GM12878 (cell line): ENCODE data around the gene HOXB3. TPM values are rescaled to one million over a fixed set of nuclear protein-coding genes. Genes with fewer than 3 reads are reported as not detected.

Source experiments
- ATAC-seq: fragments of 200-7000 bp; cut with Tn5 transposase; 3 replicates; pipeline ENCODE4 v1.9.1; 2020; ENCODE audit warnings: mild to moderate bottlenecking, moderate library complexity
- BruUV-seq: library from RNA; stranded (reverse); fragments of 400-500 nt; replicated peaks from 2 replicates; lab custom pipeline; 2021; lab: Mats Ljungman, UMichigan
- CTCF ChIA-PET: fragments of 300-600 bp; sonication (Branson Sonifier 250); formaldehyde crosslinking; extraction: SDS; loops from one replicate; lab custom pipeline; 2021; ENCODE audit warnings: inconsistent platforms; lab: Yijun Ruan, JAX
- POLR2A ChIA-PET: fragments of 350-600 bp; formaldehyde crosslinking; extraction: SDS; loops from one replicate; lab custom pipeline; 2021; ENCODE audit warnings: inconsistent platforms; lab: Charles Lee
- RAD21 ChIA-PET: fragments of 300-600 bp; sonication (Branson Sonifier 250); formaldehyde crosslinking; loops from one replicate; lab custom pipeline; 2023; ENCODE audit warnings: antibody characterized with exemption; ENCODE audit not compliant: unreplicated experiment; lab: Charles Lee
- SMC1A ChIA-PET: fragments of 300-600 bp; sonication (Branson Sonifier 250); formaldehyde crosslinking; loops from one replicate; lab custom pipeline; 2023; ENCODE audit not compliant: unreplicated experiment, uncharacterized antibody; lab: Charles Lee
- DNase-seq: peaks from one replicate; pipeline ENCODE4 v3.0.0-alpha.2; 2011; ENCODE audit warnings: low read depth, low spot score
- FAIRE-seq: peaks from 3 replicates; lab custom pipeline; 2011; peaks lifted over from hg19 to GRCh38; lab: Jason Lieb, UNC
- H2AFZ ChIP-seq: 2 replicates; pipeline ENCODE4 v1.6.0; 2011; ENCODE audit warnings: low read depth, low read length, control low read depth; ENCODE audit not compliant: control insufficient read depth
- H3K27ac ChIP-seq: 2 replicates; pipeline ENCODE4 v1.5.1; 2011; ENCODE audit warnings: control low read depth; ENCODE audit not compliant: control insufficient read depth, insufficient read depth
- H3K27me3 ChIP-seq, 2 experiments: replicated peaks in 1 of 2; 2 replicates each; pipeline versions ENCODE4 v1.6.0 to v1.6.1; 2011; ENCODE audit warnings: low read length in 1 of 2; ENCODE audit not compliant: control insufficient read depth in 2 of 2, insufficient read depth in 2 of 2
- H3K36me3 ChIP-seq, 2 experiments: 2 replicates each; pipeline ENCODE4 v1.5.1; 2011; ENCODE audit warnings: low read length in 1 of 2; ENCODE audit not compliant: control insufficient read depth in 2 of 2, insufficient read depth in 2 of 2
- H3K4me1 ChIP-seq: 2 replicates; pipeline ENCODE4 v1.6.1; 2011; ENCODE audit warnings: mild to moderate bottlenecking, low read length, moderate library complexity, mixed read lengths; ENCODE audit not compliant: control insufficient read depth, insufficient read depth
- H3K4me2 ChIP-seq: 2 replicates; pipeline ENCODE4 v1.6.0; 2011; ENCODE audit warnings: control low read depth; ENCODE audit not compliant: control insufficient read depth, insufficient read depth
- H3K4me3 ChIP-seq: fragments of 200-600 bp; sonication (generic); 2 replicates; pipeline ENCODE4 v1.5.1; 2016
- H3K79me2 ChIP-seq: 2 replicates; pipeline ENCODE4 v1.6.0; 2011; ENCODE audit warnings: low read length; ENCODE audit not compliant: control insufficient read depth, insufficient read depth
- H3K9ac ChIP-seq: 2 replicates; pipeline ENCODE4 v1.8.0; 2011; ENCODE audit warnings: low read length, control low read depth, mixed read lengths; ENCODE audit not compliant: control insufficient read depth, insufficient read depth
- H3K9me3 ChIP-seq: replicated peaks from 3 replicates; pipeline ENCODE4 v1.5.1; 2011; ENCODE audit warnings: mild to moderate bottlenecking, low read length; ENCODE audit not compliant: control insufficient read depth, insufficient read depth
- H4K20me1 ChIP-seq: 2 replicates; pipeline ENCODE4 v1.6.0; 2011; ENCODE audit not compliant: control insufficient read depth, insufficient read depth
- BHLHE40 ChIP-seq, 2 experiments: fragments of 450-650 bp in 1 of 2; IDR thresholded peaks; 2 replicates each; pipeline ENCODE4 v1.6.1; 2011 to 2017; ENCODE audit warnings: low read depth in 2 of 2, borderline replicate concordance in 1 of 2, improper control_type of control experiment in 1 of 2, low read length in 1 of 2, mild to moderate bottlenecking in 1 of 2
- CBFB ChIP-seq: IDR thresholded peaks from 2 replicates; pipeline ENCODE4 v1.6.1; 2016; ENCODE audit warnings: antibody characterized with exemption, low read depth
- E2F8 ChIP-seq: fragments of 450-650 bp; IDR thresholded peaks from 2 replicates; pipeline ENCODE4 v1.6.1; 2018; ENCODE audit warnings: mild to moderate bottlenecking, low read depth, moderate library complexity; ENCODE audit not compliant: partially characterized antibody
- E4F1 ChIP-seq: fragments of 450-650 bp; IDR thresholded peaks from 2 replicates; pipeline ENCODE4 v1.6.1; 2018; ENCODE audit warnings: borderline replicate concordance, mild to moderate bottlenecking; ENCODE audit not compliant: partially characterized antibody
- ESRRA ChIP-seq: IDR thresholded peaks from 2 replicates; pipeline ENCODE4 v1.6.1; 2012; ENCODE audit warnings: mild to moderate bottlenecking, low read length, improper control_type of control experiment
- KLF5 ChIP-seq: fragments of 450-650 bp; IDR thresholded peaks from 2 replicates; pipeline ENCODE4 v1.6.1; 2014; ENCODE audit warnings: mild to moderate bottlenecking; ENCODE audit not compliant: partially characterized antibody
- PML ChIP-seq: IDR thresholded peaks from 2 replicates; pipeline ENCODE4 v1.6.1; 2012; ENCODE audit warnings: low read length, inconsistent platforms
- RAD51 ChIP-seq: fragments of 450-650 bp; IDR thresholded peaks from 2 replicates; pipeline ENCODE4 v1.6.1; 2016; ENCODE audit warnings: moderate library complexity, mild to moderate bottlenecking, inconsistent platforms
- SMARCA5 ChIP-seq: fragments of 450-650 bp; IDR thresholded peaks from 2 replicates; pipeline ENCODE4 v1.6.1; 2017; ENCODE audit warnings: mild to moderate bottlenecking
- SPI1 ChIP-seq: IDR thresholded peaks from 2 replicates; pipeline ENCODE4 v1.6.1; 2011; ENCODE audit warnings: low read depth, mild to moderate bottlenecking, low read length, moderate library complexity, borderline replicate concordance; ENCODE audit not compliant: insufficient read depth
- TCF12 ChIP-seq: IDR thresholded peaks from 2 replicates; pipeline ENCODE4 v1.6.1; 2011; ENCODE audit warnings: low read depth, mild to moderate bottlenecking, low read length
- ZBTB4 ChIP-seq: fragments of 450-650 bp; formaldehyde crosslinking; IDR thresholded peaks from 2 replicates; pipeline ENCODE4 v1.4.0; 2022; ENCODE audit warnings: mild to moderate bottlenecking, moderate library complexity
- ZNF384 ChIP-seq: IDR thresholded peaks from 2 replicates; pipeline ENCODE4 v1.6.1; 2012; ENCODE audit warnings: low read depth, mild to moderate bottlenecking, low read length, improper control_type of control experiment, borderline replicate concordance
- ZNF622 ChIP-seq: fragments of 450-650 bp; IDR thresholded peaks from 2 replicates; pipeline ENCODE4 v1.6.1; 2017; ENCODE audit warnings: mild to moderate bottlenecking, inconsistent platforms
- WGBS: methylation state at CpG from one replicate; pipeline ENCODE4 v1.1.6; 2016; ENCODE audit warnings: low lambda C conversion rate; ENCODE audit not compliant: insufficient replicate concordance, insufficient coverage; ENCODE audit errors: missing lambda C conversion rate; 5-methylcytosine and 5-hydroxymethylcytosine counted together
- in situ Hi-C: fragments of 300-500 bp; cut with MboI; formaldehyde crosslinking; loops from 9 replicates; pipeline ENCODE4 v1.14.3; 2018; ENCODE audit warnings: mixed read lengths
- intact Hi-C: fragments of 100-400 bp; cut with micrococcal nuclease; formaldehyde crosslinking; loops from one replicate; pipeline ENCODE4 v1.14.2; 2022; ENCODE audit not compliant: unreplicated experiment
- polyA plus RNA-seq, 11 experiments: library from polyadenylated mRNA; depleted of rRNA in 4 of 11; unstranded in 6 of 11; stranded (reverse) in 5 of 11; fragments of >200 nt; fragmentation: Nextera tagmentation in 4 of 11; fragmentation: Illumina TruSeq in 1 of 11; extraction: Ambion mirVana in 4 of 11; extraction: Trizol in 1 of 11; gene quantifications; 1 replicate in 1 of 11; 2 replicates in 10 of 11; pipeline versions ENCODE4 v1.2.1 to v1.2.3, GENCODE V29; 2011 to 2016; ENCODE audit warnings: inconsistent platforms in 2 of 11, missing spikeins in 2 of 11, low read depth in 1 of 11
- total RNA-seq, 4 experiments: library from RNA; depleted of rRNA in 3 of 4; stranded (reverse); fragments of >200 nt in 3 of 4; fragmentation: Illumina TruSeq in 1 of 4; extraction: Trizol in 1 of 4; gene quantifications; 2 replicates each; pipeline versions ENCODE4 v1.2.1 to v1.2.3, GENCODE V29; 2013 to 2021

HOXB3 gene
- total and polyA plus RNA-seq, 10 of the 15 experiments (the other 5 are each of a cell fraction or from before 2014, with no cell fraction given), result 0.19 to 7.7 (median 2.9) TPM

GRCh38 chr17:48552466-48553189 is 37.4 kb downstream of the HOXB3 start:
- WGBS, result 93% methylated on average over 2 of the region's 11 CpGs
- H3K27me3 ChIP-seq, result no peaks in the 10 kb centered on the region
- SMC1A ChIA-PET, result interaction anchor here (0.6 kb wide), 1 partner anchor 10 kb away, joined by 3 read pairs; no protein-coding TSS in a partner anchor
- FAIRE-seq (no peak), ATAC-seq (peak; percentile 34; the same call in 1 of the 3 replicates), DNase-seq (no peak)
- no peak overlapping the region for H3K9ac ChIP-seq
- H3K4me1 ChIP-seq, result no peaks in the 10 kb centered on the region
- H3K79me2 ChIP-seq, result no peaks in the 10 kb centered on the region
- CTCF ChIA-PET, result interaction anchor here (0.6 to 1.2 kb wide), 2 partner anchors 41 to 190 kb away, joined by 3 read pairs; partner anchors contain the start of gene HOXB5
- POLR2A ChIA-PET, result no interaction called here
- intact Hi-C loops (no loop called here), in situ Hi-C loops (no loop called here)
- no peaks in the 10 kb centered on the region for H3K9me3 ChIP-seq
- H3K4me2 ChIP-seq, result no peak overlapping the region
- H3K36me3 ChIP-seq, result peaks cover 0 to 6% of the 10 kb centered on the region in 2 experiments; a peak in 2 of 4 replicates
- no peak overlapping the region for H3K27ac ChIP-seq
- BruUV-seq, result no TSS peak
- no peaks in the 10 kb centered on the region for H4K20me1 ChIP-seq
- H2AFZ ChIP-seq, result no peak overlapping the region
- RAD21 ChIA-PET, result no interaction called here
- H3K4me3 ChIP-seq, result no peak overlapping the region
- no peak for TF ChIP-seq ZNF622
- TF ChIP-seq E2F8, result no peak
- no peak for TF ChIP-seq CBFB
- no peak for TF ChIP-seq ESRRA
- TF ChIP-seq TCF12, result no peak
- peak in 1 of 2 experiments; percentile 45; a peak in 1 of 4 replicates for TF ChIP-seq BHLHE40 (IDR thresholded peaks at IDR 0.05; ENCODE audit: borderline replicate concordance in 1 of 2, low read depth in 2 of 2, low read length in 1 of 2)
- no peak for TF ChIP-seq PML
- TF ChIP-seq KLF5, result no peak
- no peak for TF ChIP-seq E4F1
- TF ChIP-seq RAD51, result peak; percentile 24; the same call in 1 of the 2 replicates
- TF ChIP-seq SPI1, result peak; percentile 24; the same call in 1 of the 2 replicates
- no peak for TF ChIP-seq ZBTB4 (CRISPR knock-in tag)
- TF ChIP-seq SMARCA5, result no peak
- TF ChIP-seq ZNF384, result no peak
